ENCODE data around the gene GREM2. TPM values are rescaled to one million over a fixed set of nuclear protein-coding genes. Genes with fewer than 3 reads are reported as not detected.
A peak's percentile ranks its signal among the peaks of the same experiment; 100 is the strongest.

GREM2 gene
- total and polyA plus RNA-seq, 2 experiments from 2014 or later: 47.8 to 86.5 TPM

DNA sequence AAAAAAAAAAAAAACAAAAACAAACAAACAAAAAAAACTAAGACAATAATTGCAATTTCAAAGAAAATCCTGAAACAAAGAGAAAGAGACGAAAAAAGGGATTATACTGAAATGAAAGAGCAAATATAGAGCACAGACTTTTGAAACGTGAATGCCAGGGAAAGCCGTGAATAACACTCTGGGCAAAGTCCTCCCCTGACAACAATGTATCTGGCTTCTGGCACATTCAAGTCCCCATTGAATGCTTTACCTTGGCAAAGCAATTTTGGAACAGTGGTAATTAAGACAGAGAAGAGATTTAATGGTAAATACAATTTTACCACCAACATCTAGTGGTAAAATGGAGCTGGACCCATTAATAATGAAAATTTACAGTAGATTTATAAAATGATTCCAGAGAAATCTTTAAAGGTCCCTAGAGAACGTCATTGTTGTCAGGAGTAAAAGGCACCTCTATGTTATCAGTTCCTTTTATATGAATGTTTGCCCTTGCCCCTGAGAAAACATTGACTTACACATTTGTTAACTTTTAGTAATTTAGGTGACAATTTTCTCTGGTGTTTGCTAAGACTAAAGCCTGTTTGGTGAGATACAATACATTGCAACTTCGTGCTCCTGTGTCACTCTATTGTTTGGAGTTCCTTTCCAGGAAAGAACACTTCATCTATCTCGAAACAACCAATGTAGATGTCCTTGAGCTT lies 89.7 kb downstream of the GREM2 start:
- no peaks in the 10 kb centered on the region for H3K4me1 ChIP-seq (ENCODE audit: insufficient read depth)
- H3F3A ChIP-seq (ENCODE audit: insufficient read depth): peaks cover 62% of the 10 kb centered on the region
- H3K27me3 ChIP-seq (replicated peaks; ENCODE audit: insufficient read depth): no peaks in the 10 kb centered on the region
- H3K9me2 ChIP-seq (ENCODE audit: insufficient read depth): no peaks in the 10 kb centered on the region
- H3K4me2 ChIP-seq (ENCODE audit: unreplicated experiment): no peak overlapping the region
- no peak overlapping the region for H3K9ac ChIP-seq
- in situ Hi-C loops (cut with MboI): no loop called here
- peaks cover 38% of the 10 kb centered on the region for H3K36me3 ChIP-seq (ENCODE audit: low read depth)
- no peak for TF ChIP-seq EZH2 (IDR thresholded peaks at IDR 0.05; ENCODE audit: insufficient read depth, poor library complexity, severe bottlenecking)
- TF ChIP-seq EZH2phosphoT487 (IDR thresholded peaks at IDR 0.05; ENCODE audit: insufficient read depth, low read depth): no peak
- 96 to 97% methylated on average over 6 of the region's 6 CpGs for WGBS, 2 experiments (ENCODE audit: low coverage in 1 of 2, low lambda C conversion rate in 2 of 2, missing lambda C conversion rate in 2 of 2)
- no peak overlapping the region for H2AFZ ChIP-seq
- H4K20me1 ChIP-seq (ENCODE audit: insufficient read depth): no peaks in the 10 kb centered on the region
- no peak overlapping the region for H3K4me3 ChIP-seq
- peaks cover 58% of the 10 kb centered on the region for H3K79me2 ChIP-seq (ENCODE audit: insufficient read depth)
- no peak for DNase-seq
- no peaks in the 10 kb centered on the region for H3K9me3 ChIP-seq (ENCODE audit: low read depth)
- no peak overlapping the region for H3K27ac ChIP-seq

- Histone ChIP-seq H3K4me2 (ENCODE audit: unreplicated experiment) (no peak overlapping the region), H3K9me3 (ENCODE audit: low read depth) (no peaks in the 10 kb centered on the region), H4K20me1 (ENCODE audit: insufficient read depth) (no peaks in the 10 kb centered on the region), H3K9ac (no peak overlapping the region), H3K9me2 (ENCODE audit: insufficient read depth) (no peaks in the 10 kb centered on the region), H3F3A (ENCODE audit: insufficient read depth) (peaks cover 60% of the 10 kb centered on the region), H3K4me1 (ENCODE audit: insufficient read depth) (peaks cover 21% of the 10 kb centered on the region), H3K4me3 (no peak overlapping the region), H3K79me2 (ENCODE audit: insufficient read depth) (peaks cover 46% of the 10 kb centered on the region), H2AFZ (no peak overlapping the region), H3K36me3 (ENCODE audit: low read depth) (peaks cover 7% of the 10 kb centered on the region; the same call in 1 of the 2 replicates), H3K27ac (no peak overlapping the region), H3K27me3 (replicated peaks; ENCODE audit: insufficient read depth) (no peaks in the 10 kb centered on the region)
- in situ Hi-C loops (cut with MboI): no loop called here
- TF ChIP-seq EZH2 (IDR thresholded peaks at IDR 0.05; ENCODE audit: insufficient read depth, poor library complexity, severe bottlenecking) (no peak), EZH2phosphoT487 (IDR thresholded peaks at IDR 0.05; ENCODE audit: insufficient read depth, low read depth) (no peak)
- 90 to 94% methylated on average over 4 of the region's 4 CpGs for WGBS, 2 experiments (ENCODE audit: low coverage in 1 of 2, low lambda C conversion rate in 2 of 2, missing lambda C conversion rate in 2 of 2)
- DNase-seq: no peak
Measured at GRCh38 chr1:240517891-240518290, 94.1 kb downstream of the GREM2 start.

DNA sequence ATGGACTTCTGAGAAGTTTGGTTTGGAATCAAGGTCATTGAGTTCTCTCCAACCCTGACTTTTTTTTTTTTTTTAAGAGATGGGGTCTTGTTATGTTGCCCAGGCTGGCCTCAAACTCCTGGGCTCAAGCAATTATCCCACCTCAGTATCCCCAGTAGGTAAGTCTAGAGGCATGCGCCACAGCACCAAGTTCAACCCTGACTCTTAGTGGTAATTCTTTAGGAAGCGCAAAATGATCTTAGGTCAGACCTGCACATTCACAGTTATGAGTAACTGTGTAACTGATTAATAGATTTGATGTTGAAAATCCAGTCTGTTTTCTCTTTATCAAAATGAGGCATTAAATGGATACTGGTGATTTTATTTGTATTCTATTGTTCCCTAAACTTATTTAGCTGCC lies 95.9 kb downstream of the GREM2 start:
- H3K9ac ChIP-seq: no peak overlapping the region
- H3K4me2 ChIP-seq (ENCODE audit: unreplicated experiment): peak overlapping the region; percentile 1
- peak; percentile 13 for DNase-seq
- H3K4me1 ChIP-seq (ENCODE audit: insufficient read depth): peaks cover 21% of the 10 kb centered on the region
- peaks cover 63% of the 10 kb centered on the region for H3F3A ChIP-seq (ENCODE audit: insufficient read depth)
- H3K9me2 ChIP-seq (ENCODE audit: insufficient read depth): no peaks in the 10 kb centered on the region
- no peaks in the 10 kb centered on the region for H3K9me3 ChIP-seq (ENCODE audit: low read depth)
- in situ Hi-C loops (cut with MboI): no loop called here
- H4K20me1 ChIP-seq (ENCODE audit: insufficient read depth): no peaks in the 10 kb centered on the region
- TF ChIP-seq EZH2 (IDR thresholded peaks at IDR 0.05; ENCODE audit: insufficient read depth, poor library complexity, severe bottlenecking): no peak
- no peak for TF ChIP-seq EZH2phosphoT487 (IDR thresholded peaks at IDR 0.05; ENCODE audit: insufficient read depth, low read depth)
- peaks cover 48% of the 10 kb centered on the region for H3K79me2 ChIP-seq (ENCODE audit: insufficient read depth)
- peaks cover 7% of the 10 kb centered on the region; the same call in 1 of the 2 replicates for H3K36me3 ChIP-seq (ENCODE audit: low read depth)
- H3K27ac ChIP-seq: peak overlapping the region; percentile 0; the same call in 1 of the 2 replicates
- H2AFZ ChIP-seq: no peak overlapping the region
- no peaks in the 10 kb centered on the region for H3K27me3 ChIP-seq (replicated peaks; ENCODE audit: insufficient read depth)
- no peak overlapping the region for H3K4me3 ChIP-seq
- 95 to 97% methylated on average over 2 of the region's 2 CpGs for WGBS, 2 experiments (ENCODE audit: low coverage in 1 of 2, low lambda C conversion rate in 2 of 2, missing lambda C conversion rate in 2 of 2)

DNA sequence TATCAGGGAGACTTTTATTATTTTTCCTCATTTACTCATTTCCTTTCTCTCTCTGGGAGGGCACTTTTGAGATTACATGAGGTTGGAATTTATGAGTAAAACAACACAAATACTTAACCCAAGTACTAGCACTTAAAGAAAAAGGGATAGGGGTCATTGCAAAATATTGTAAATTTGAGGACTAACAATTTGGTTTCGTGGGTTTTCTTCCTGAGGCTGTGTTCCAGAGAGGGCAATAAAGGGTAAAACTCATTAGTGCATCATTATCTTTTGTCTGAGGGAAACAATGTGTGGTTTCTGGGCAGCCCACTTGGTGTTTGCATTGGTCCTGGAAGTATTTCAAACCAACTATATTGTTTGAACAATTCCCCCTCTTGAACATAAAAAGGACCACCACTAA lies 96.5 kb downstream of the GREM2 start:
- Histone ChIP-seq H3K36me3 (ENCODE audit: low read depth) (peaks cover 7% of the 10 kb centered on the region; the same call in 1 of the 2 replicates), H4K20me1 (ENCODE audit: insufficient read depth) (no peaks in the 10 kb centered on the region), H2AFZ (no peak overlapping the region), H3K27ac (peak overlapping the region; percentile 1; the same call in 1 of the 2 replicates), H3K79me2 (ENCODE audit: insufficient read depth) (peaks cover 46% of the 10 kb centered on the region), H3K4me1 (ENCODE audit: insufficient read depth) (peaks cover 21% of the 10 kb centered on the region), H3K9me2 (ENCODE audit: insufficient read depth) (no peaks in the 10 kb centered on the region), H3K4me3 (no peak overlapping the region), H3K4me2 (ENCODE audit: unreplicated experiment) (peak overlapping the region; percentile 1), H3K9me3 (ENCODE audit: low read depth) (no peaks in the 10 kb centered on the region), H3K27me3 (replicated peaks; ENCODE audit: insufficient read depth) (no peaks in the 10 kb centered on the region), H3F3A (ENCODE audit: insufficient read depth) (peaks cover 68% of the 10 kb centered on the region), H3K9ac (no peak overlapping the region)
- in situ Hi-C loops (cut with MboI): no loop called here
- peak; percentile 57 for DNase-seq
- TF ChIP-seq EZH2 (IDR thresholded peaks at IDR 0.05; ENCODE audit: insufficient read depth, poor library complexity, severe bottlenecking): no peak
- 0 to 3% methylated on average over 1 of the region's 1 CpG for WGBS, 2 experiments (ENCODE audit: low coverage in 1 of 2, low lambda C conversion rate in 2 of 2, missing lambda C conversion rate in 2 of 2)
